ENCODE data around the gene BTNL9. TPM values are rescaled to one million over a fixed set of nuclear protein-coding genes. Genes with fewer than 3 reads are reported as not detected.
A peak's percentile ranks its signal among the peaks of the same experiment; 100 is the strongest.

The BTNL9 gene
- total and polyA plus RNA-seq, 8 donors: 2.7 to 57.0 (median 6.2) TPM

GRCh38 chr5:181111010-181111409 lies 70.9 kb downstream of the BTNL9 start:
- no peaks in the 10 kb centered on the region for H3K4me1 ChIP-seq
- no peak for TF ChIP-seq CTCF (IDR thresholded peaks at IDR 0.05)
- no peak overlapping the region for H3K4me3 ChIP-seq
- DNase-seq (peak in 1 of 6 donors; percentile 2), FAIRE-seq (no peak), ATAC-seq (no peak)
- H3K27me3 ChIP-seq: peaks cover 0 to 20% (median 3%) of the 10 kb centered on the region in 4 donors
- no peak overlapping the region for H3K27ac ChIP-seq
- whole genome bisulfite sequencing, 2 donors: 80 to 86% methylated on average over 5 of the region's 5 CpGs
- no peaks in the 10 kb centered on the region for H3K9me3 ChIP-seq
- intact Hi-C loops (cut with DNase I): no loop called here
- H3K36me3 ChIP-seq: no peaks in the 10 kb centered on the region

Small RNA genes lying within 50 kb of the gene (microRNA-seq; reads per million reads assigned to microRNA genes)
- 0 reads per million in 2 donors for gene MIR8089

Other genes starting within 250 kb of the BTNL9 start
- 10 to 100 TPM; 53.4 to 96.3 (median 76.2) TPM for gene MGAT1, start 237.5 kb upstream of the BTNL9 start, total RNA-seq
- 10 to 100 TPM; 58.8 to 62.9 TPM for gene MGAT1, start 237.5 kb upstream of the BTNL9 start, polyA plus RNA-seq
- 10 to 100 TPM; 10.4 to 23.9 (median 13.0) TPM for gene ZFP62, start 179.0 kb upstream of the BTNL9 start, total RNA-seq
- gene ZFP62, start 179.0 kb upstream of the BTNL9 start, polyA plus RNA-seq: 10 to 100 TPM; 15.1 to 18.2 TPM
- gene BTNL8, start 141.1 kb upstream of the BTNL9 start, total RNA-seq: 1 to 10 TPM in 1 of 6 donors, under 1 TPM in 3, not detected in 2; 0.23 to 1.5 (median 0.45) TPM
- under 1 TPM; 0.31 to 0.49 TPM for gene BTNL8, start 141.1 kb upstream of the BTNL9 start, polyA plus RNA-seq
- gene BTNL3, start 51.4 kb upstream of the BTNL9 start, total RNA-seq: under 1 TPM in 2 of 6 donors, not detected in 4; 0.09 to 0.14 TPM
- gene BTNL3, start 51.4 kb upstream of the BTNL9 start, polyA plus RNA-seq: under 1 TPM in 1 of 2 donors, not detected in 1; 0.14 TPM
- gene OR2V1, start 90.9 kb downstream of the BTNL9 start, total RNA-seq: not detected
- not detected for gene OR2V1, start 90.9 kb downstream of the BTNL9 start, polyA plus RNA-seq
- gene OR2V2, start 107.3 kb downstream of the BTNL9 start, total RNA-seq: not detected
- not detected for gene OR2V2, start 107.3 kb downstream of the BTNL9 start, polyA plus RNA-seq
- gene TRIM7, start 164.9 kb downstream of the BTNL9 start, total RNA-seq: 10 to 100 TPM in 1 of 6 donors, 1 to 10 TPM in 5; 1.9 to 11.1 (median 3.9) TPM
- 1 to 10 TPM; 2.4 to 3.0 TPM for gene TRIM7, start 164.9 kb downstream of the BTNL9 start, polyA plus RNA-seq
- gene TRIM41, start 183.0 kb downstream of the BTNL9 start, total RNA-seq: 10 to 100 TPM; 11.4 to 22.1 (median 12.1) TPM
- 10 to 100 TPM; 17.3 to 28.7 TPM for gene TRIM41, start 183.0 kb downstream of the BTNL9 start, polyA plus RNA-seq
- 1,000 to 10,000 TPM in 5 of 6 donors, 100 to 1,000 TPM in 1; 974 to 1,629 (median 1,266) TPM for gene RACK1, start 203.6 kb downstream of the BTNL9 start, total RNA-seq
- gene RACK1, start 203.6 kb downstream of the BTNL9 start, polyA plus RNA-seq: 1,000 to 10,000 TPM; 1,162 to 1,304 TPM
- 10 to 100 TPM in 1 of 6 donors, 1 to 10 TPM in 5; 5.6 to 10.4 (median 7.4) TPM for gene TRIM52, start 220.9 kb downstream of the BTNL9 start, total RNA-seq
- 10 to 100 TPM; 12.8 to 18.1 TPM for gene TRIM52, start 220.9 kb downstream of the BTNL9 start, polyA plus RNA-seq